Mesenchymal stem cell (in vitro differentiated cells and primary cell): Measurements from ENCODE around the gene MAP4K3.

Experiments
- DNase-seq: peaks from one replicate; pipeline ENCODE4 v3.0.0-alpha.2; 2013
- H2AFZ ChIP-seq: one replicate; pipeline ENCODE4 v1.6.1; 2013; ENCODE audit warnings: low read depth, mild to moderate bottlenecking, control low read depth, inconsistent platforms, low read length, moderate library complexity
- H2AK5ac ChIP-seq: 2 replicates; pipeline ENCODE4 v1.6.1; 2013; ENCODE audit warnings: low read length, moderate library complexity, mild to moderate bottlenecking, inconsistent platforms; ENCODE audit not compliant: severe bottlenecking
- H2BK120ac ChIP-seq: one replicate; pipeline ENCODE4 v1.6.1; 2013; ENCODE audit warnings: low read depth, mild to moderate bottlenecking, inconsistent platforms, low read length, moderate library complexity
- H2BK12ac ChIP-seq, 2 experiments: one replicate each; pipeline ENCODE4 v1.6.1; 2013; ENCODE audit warnings: inconsistent platforms in 2 of 2, low read length in 2 of 2, mild to moderate bottlenecking in 2 of 2, moderate library complexity in 2 of 2, control low read depth in 1 of 2
- H2BK15ac ChIP-seq: one replicate; pipeline ENCODE4 v1.6.1; 2013; ENCODE audit warnings: mild to moderate bottlenecking, low read depth, inconsistent platforms; ENCODE audit not compliant: poor library complexity, severe bottlenecking
- H2BK5ac ChIP-seq: 2 replicates; pipeline ENCODE4 v1.6.1; 2013; ENCODE audit warnings: low read depth, mild to moderate bottlenecking, low read length, control low read depth, inconsistent platforms; ENCODE audit not compliant: poor library complexity, severe bottlenecking
- H3K14ac ChIP-seq, 2 experiments: one replicate each; pipeline ENCODE4 v1.6.1; 2013; ENCODE audit warnings: inconsistent platforms in 2 of 2, low read length in 2 of 2, control low read depth in 1 of 2, mild to moderate bottlenecking in 1 of 2, moderate library complexity in 1 of 2
- H3K18ac ChIP-seq, 2 experiments: one replicate each; pipeline ENCODE4 v1.6.1; 2013; ENCODE audit warnings: inconsistent platforms in 2 of 2, low read length in 2 of 2, control low read depth in 1 of 2, low read depth in 1 of 2, mild to moderate bottlenecking in 1 of 2
- H3K23ac ChIP-seq, 2 experiments: one replicate each; pipeline ENCODE4 v1.6.1; 2013; ENCODE audit warnings: inconsistent platforms in 2 of 2, low read length in 2 of 2, mild to moderate bottlenecking in 2 of 2, moderate library complexity in 2 of 2, control low read depth in 1 of 2
- H3K27ac ChIP-seq: 2 replicates; pipeline ENCODE4 v1.5.1; 2013; ENCODE audit warnings: mild to moderate bottlenecking, moderate library complexity, low read length, control low read depth, inconsistent platforms; ENCODE audit not compliant: poor library complexity, severe bottlenecking
- H3K27me3 ChIP-seq, 2 experiments: 2 replicates each; pipeline versions ENCODE4 v1.6.1 to v1.7.0; 2013; ENCODE audit warnings: low read length in 2 of 2, mild to moderate bottlenecking in 2 of 2, moderate library complexity in 2 of 2, control low read depth in 1 of 2, inconsistent platforms in 1 of 2; ENCODE audit not compliant: control insufficient read depth in 1 of 2, insufficient read depth in 1 of 2
- H3K36me3 ChIP-seq, 2 experiments: 2 replicates each; pipeline versions ENCODE4 v1.6.1 to v1.7.0; 2013; ENCODE audit warnings: low read length in 2 of 2, control low read depth in 1 of 2, inconsistent platforms in 1 of 2, low read depth in 1 of 2, mild to moderate bottlenecking in 1 of 2; ENCODE audit not compliant: insufficient read depth in 2 of 2, control insufficient read depth in 1 of 2
- H3K4ac ChIP-seq, 2 experiments: one replicate each; pipeline ENCODE4 v1.6.1; 2013; ENCODE audit warnings: inconsistent platforms in 2 of 2, low read length in 2 of 2, mild to moderate bottlenecking in 2 of 2, moderate library complexity in 2 of 2, control low read depth in 1 of 2, low read depth in 1 of 2
- H3K4me1 ChIP-seq: 2 replicates; pipeline ENCODE4 v1.6.1; 2013; ENCODE audit warnings: low read depth, low read length, control low read depth; ENCODE audit not compliant: control insufficient read depth, insufficient read depth
- H3K4me2 ChIP-seq: 2 replicates; pipeline ENCODE4 v1.6.1; 2013; ENCODE audit warnings: low read length, mild to moderate bottlenecking, inconsistent platforms; ENCODE audit not compliant: poor library complexity, severe bottlenecking
- H3K4me3 ChIP-seq, 2 experiments: 2 replicates each; pipeline versions ENCODE4 v1.5.1 to v1.7.0; 2013; ENCODE audit warnings: low read length in 2 of 2, mild to moderate bottlenecking in 2 of 2, control low read depth in 1 of 2, low read depth in 1 of 2; ENCODE audit not compliant: insufficient read depth in 1 of 2
- H3K79me1 ChIP-seq: replicated peaks from 2 replicates; pipeline ENCODE4 v1.6.1; 2013; ENCODE audit warnings: mild to moderate bottlenecking, control low read depth, low read length, inconsistent platforms; ENCODE audit not compliant: poor library complexity, severe bottlenecking
- H3K9ac ChIP-seq: 2 replicates; pipeline ENCODE4 v1.7.0; 2013; ENCODE audit warnings: mild to moderate bottlenecking, low read length, moderate library complexity
- H3K9me3 ChIP-seq: 2 replicates; pipeline ENCODE4 v1.7.0; 2013; ENCODE audit warnings: mild to moderate bottlenecking, low read length; ENCODE audit not compliant: control insufficient read depth
- H4K8ac ChIP-seq: one replicate; pipeline ENCODE4 v1.6.1; 2013; ENCODE audit warnings: inconsistent platforms, mild to moderate bottlenecking, low read length, moderate library complexity
- H4K91ac ChIP-seq: one replicate; pipeline ENCODE4 v1.6.1; 2013; ENCODE audit warnings: mild to moderate bottlenecking, low read length, inconsistent platforms
- WGBS: methylation state at CpG from one replicate; pipeline ENCODE4 v1.1.7; 2013; ENCODE audit warnings: mixed read lengths; 5-methylcytosine and 5-hydroxymethylcytosine counted together

The MAP4K3 gene

GRCh38 chr2:39432701-39433100 lies 4.4 kb downstream of the MAP4K3 start:
- no peaks in the 10 kb centered on the region for H3K9me3 ChIP-seq
- no peak overlapping the region for H2AK5ac ChIP-seq
- H3K4me3 ChIP-seq, result peak overlapping the region in 1 of 2 experiments; percentile 94
- H3K23ac ChIP-seq, result no peak overlapping the region
- H3K4me2 ChIP-seq, result no peak overlapping the region
- H3K9ac ChIP-seq, result peak overlapping the region; percentile 92
- no peak overlapping the region for H2BK120ac ChIP-seq
- no peak overlapping the region for H3K27ac ChIP-seq
- no peak for DNase-seq
- H3K4me1 ChIP-seq, result peaks cover 3% of the 10 kb centered on the region
- H3K36me3 ChIP-seq, result no peaks in the 10 kb centered on the region
- H2AFZ ChIP-seq, result no peak overlapping the region
- no peak overlapping the region for H3K18ac ChIP-seq
- no peak overlapping the region for H3K4ac ChIP-seq
- no peak overlapping the region for H2BK15ac ChIP-seq
- no peak overlapping the region for H4K91ac ChIP-seq
- no peak overlapping the region for H2BK5ac ChIP-seq
- no peak overlapping the region for H2BK12ac ChIP-seq
- WGBS, result 98% methylated on average over 4 of the region's 5 CpGs
- peaks cover 3% of the 10 kb centered on the region for H3K79me1 ChIP-seq
- H3K14ac ChIP-seq, result no peak overlapping the region
- no peak overlapping the region for H4K8ac ChIP-seq
- H3K27me3 ChIP-seq, result no peaks in the 10 kb centered on the region

- peaks cover 2% of the 10 kb centered on the region for H3K4me1 ChIP-seq
- H3K4me3 ChIP-seq, result no peak overlapping the region
- DNase-seq, result peak; percentile 65
- H3K18ac ChIP-seq, result no peak overlapping the region
- H2AK5ac ChIP-seq, result peak overlapping the region; percentile 69
- H3K9ac ChIP-seq, result no peak overlapping the region
- WGBS, result 60% methylated on average over 3 of the region's 3 CpGs
- H3K4me2 ChIP-seq, result peak overlapping the region; percentile 47
- H3K9me3 ChIP-seq, result no peaks in the 10 kb centered on the region
- H2BK15ac ChIP-seq, result no peak overlapping the region
- H3K36me3 ChIP-seq, result no peaks in the 10 kb centered on the region
- no peak overlapping the region for H2BK120ac ChIP-seq
- no peak overlapping the region for H3K14ac ChIP-seq
- H4K8ac ChIP-seq, result no peak overlapping the region
- no peak overlapping the region for H2BK12ac ChIP-seq
- no peak overlapping the region for H4K91ac ChIP-seq
- no peak overlapping the region for H3K4ac ChIP-seq
- no peak overlapping the region for H2AFZ ChIP-seq
- no peaks in the 10 kb centered on the region for H3K27me3 ChIP-seq
- H3K23ac ChIP-seq, result no peak overlapping the region
- H3K27ac ChIP-seq, result peak overlapping the region; percentile 35
- peaks cover 1% of the 10 kb centered on the region for H3K79me1 ChIP-seq
- no peak overlapping the region for H2BK5ac ChIP-seq
Measured at GRCh38 chr2:39431592-39432316, 5.3 kb downstream of the MAP4K3 start.

DNA sequence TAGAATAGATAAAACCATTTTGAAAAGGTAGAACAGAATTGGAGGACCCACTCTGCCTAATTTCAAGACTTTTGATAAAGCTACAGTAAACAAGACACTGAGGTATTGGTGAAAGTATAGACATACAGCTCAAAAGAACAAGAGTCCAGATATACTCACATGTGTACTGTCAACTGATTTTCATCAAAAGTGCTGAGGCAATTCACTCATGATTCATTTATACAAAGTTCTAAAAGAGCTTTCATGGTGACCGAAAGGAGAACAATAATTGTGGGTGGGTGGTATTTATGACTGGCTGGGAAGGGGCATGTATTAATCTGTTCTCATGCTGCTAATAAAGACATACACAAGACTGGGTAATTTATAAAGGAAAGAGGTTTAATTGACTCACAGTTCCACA lies 7.3 kb downstream of the MAP4K3 start:
- Histone ChIP-seq H3K4ac (no peak overlapping the region), H3K18ac (no peak overlapping the region), H3K4me3 (no peak overlapping the region), H4K91ac (no peak overlapping the region), H3K4me2 (no peak overlapping the region), H3K36me3 (no peaks in the 10 kb centered on the region), H2AFZ (no peak overlapping the region), H3K4me1 (peaks cover 2% of the 10 kb centered on the region), H4K8ac (no peak overlapping the region), H3K27ac (no peak overlapping the region), H3K27me3 (no peaks in the 10 kb centered on the region), H2AK5ac (no peak overlapping the region), H3K9me3 (no peaks in the 10 kb centered on the region), H3K79me1 (peaks cover 1% of the 10 kb centered on the region), H2BK12ac (no peak overlapping the region), H3K14ac (no peak overlapping the region), H2BK5ac (no peak overlapping the region), H3K23ac (no peak overlapping the region), H2BK15ac (no peak overlapping the region), H3K9ac (no peak overlapping the region), H2BK120ac (no peak overlapping the region)
- DNase-seq, result no peak
- WGBS, result 100% methylated on average over 1 of the region's 1 CpG

GRCh38 chr2:39424951-39425350 lies 12.1 kb downstream of the MAP4K3 start:
- Histone ChIP-seq H2BK12ac (no peak overlapping the region), H3K9me3 (no peaks in the 10 kb centered on the region)
- 100% methylated on average over 1 of the region's 1 CpG for WGBS

More at GRCh38 chr2:39424951-39425350, 12.1 kb downstream of the MAP4K3 start:
- Histone ChIP-seq H2BK15ac (no peak overlapping the region), H3K4me1 (peaks cover 1% of the 10 kb centered on the region), H3K27me3 (no peaks in the 10 kb centered on the region), H2BK120ac (no peak overlapping the region), H3K4me3 (no peak overlapping the region), H4K91ac (no peak overlapping the region), H3K14ac (no peak overlapping the region), H3K18ac (no peak overlapping the region), H3K27ac (no peak overlapping the region), H2AFZ (no peak overlapping the region), H3K9ac (no peak overlapping the region), H2AK5ac (no peak overlapping the region), H3K79me1 (no peaks in the 10 kb centered on the region), H3K36me3 (no peaks in the 10 kb centered on the region), H3K4me2 (no peak overlapping the region), H3K23ac (no peak overlapping the region), H2BK5ac (no peak overlapping the region), H4K8ac (no peak overlapping the region), H3K4ac (no peak overlapping the region)
- DNase-seq, result no peak
